HG03175 (cell line): ENCODE data around the gene C4orf54.

Experiments used
- ATAC-seq: cut with Tn5 transposase; IDR thresholded peaks from one replicate; pipeline ENCODE4 v1.9.1; 2021; ENCODE audit warnings: mild to moderate bottlenecking, moderate library complexity; ENCODE audit not compliant: unreplicated experiment

C4orf54 gene

DNA sequence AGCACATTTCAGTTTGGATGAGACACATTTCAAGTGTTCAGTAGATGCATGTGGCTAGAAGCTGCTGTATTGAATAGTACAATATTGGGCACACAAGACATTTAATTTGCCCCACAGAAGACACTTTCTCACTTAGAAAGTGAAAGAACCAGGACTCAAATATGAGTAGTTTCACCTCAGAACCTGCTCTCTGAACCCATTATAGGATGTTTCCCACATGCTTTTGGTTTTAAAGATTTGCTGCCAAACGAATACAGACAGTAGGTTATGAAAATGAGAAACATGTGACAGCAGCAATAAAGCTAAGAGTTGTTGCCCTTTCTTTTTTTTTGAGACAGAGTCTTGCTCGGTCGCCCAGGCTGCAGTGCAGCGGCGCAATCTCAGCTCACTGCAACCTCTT is 32.3 kb downstream of the C4orf54 start:
- ATAC-seq, result no peak

- ATAC-seq, result no peak
Observed at GRCh38 chr4:99624141-99624719, 33.4 kb downstream of the C4orf54 start.

GRCh38 chr4:99622341-99622740 is 35.3 kb downstream of the C4orf54 start:
- ATAC-seq, result no peak

DNA sequence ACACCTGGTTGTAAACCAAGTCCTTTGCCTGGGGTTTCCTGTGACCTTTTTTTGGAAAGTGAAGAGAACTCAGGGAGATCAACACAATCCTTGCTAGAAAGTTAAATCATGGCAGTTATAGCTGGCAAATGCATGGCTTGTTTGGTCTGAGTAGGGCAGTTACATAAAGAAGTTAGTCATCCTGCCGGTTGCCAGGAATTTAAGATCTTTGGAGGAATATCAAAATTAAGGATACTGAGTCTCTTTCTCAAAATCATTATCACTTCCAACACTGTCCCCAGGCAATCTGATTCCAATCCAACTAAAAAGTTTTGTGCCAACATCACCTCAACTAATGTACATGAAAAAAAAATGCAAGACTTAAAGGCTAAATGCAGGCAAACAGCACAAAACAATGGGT is 40.3 kb downstream of the C4orf54 start:
- ATAC-seq, result no peak

- no peak for ATAC-seq
Observed at GRCh38 chr4:99615170-99615820, 42.3 kb downstream of the C4orf54 start.

- ATAC-seq, result no peak
Observed at GRCh38 chr4:99614491-99614890, 43.1 kb downstream of the C4orf54 start.

- no peak for ATAC-seq
Observed at GRCh38 chr4:99612704-99613103, 44.9 kb downstream of the C4orf54 start.

- no peak for ATAC-seq
Observed at GRCh38 chr4:99612281-99612680, 45.3 kb downstream of the C4orf54 start.

DNA sequence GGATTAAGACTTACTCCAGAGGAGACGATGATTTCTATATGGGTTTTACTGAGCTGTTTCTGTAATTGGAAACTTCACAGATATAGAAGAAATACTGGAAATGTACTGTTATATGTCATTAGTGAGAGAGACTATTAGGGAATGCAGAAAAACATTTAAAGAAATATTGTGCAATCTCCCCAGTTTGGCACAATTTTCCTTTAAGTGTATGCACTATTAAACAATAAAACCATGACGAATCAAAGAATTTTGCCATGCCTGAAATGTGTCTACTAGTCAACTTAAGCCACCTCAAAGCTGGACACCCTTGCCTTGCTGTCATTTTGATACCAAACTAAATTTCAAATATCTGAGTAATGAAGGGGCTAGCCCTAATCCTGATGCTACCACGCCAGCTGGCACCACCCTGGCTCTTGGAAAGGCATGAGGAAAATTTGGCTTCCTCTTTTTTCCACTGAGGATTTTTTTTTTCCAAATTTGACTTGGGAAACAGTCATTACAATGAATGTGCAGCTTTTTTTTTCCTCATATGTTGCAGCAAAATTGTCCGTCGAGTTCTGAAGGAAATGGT is 46.9 kb downstream of the C4orf54 start:
- ATAC-seq, result no peak

DNA sequence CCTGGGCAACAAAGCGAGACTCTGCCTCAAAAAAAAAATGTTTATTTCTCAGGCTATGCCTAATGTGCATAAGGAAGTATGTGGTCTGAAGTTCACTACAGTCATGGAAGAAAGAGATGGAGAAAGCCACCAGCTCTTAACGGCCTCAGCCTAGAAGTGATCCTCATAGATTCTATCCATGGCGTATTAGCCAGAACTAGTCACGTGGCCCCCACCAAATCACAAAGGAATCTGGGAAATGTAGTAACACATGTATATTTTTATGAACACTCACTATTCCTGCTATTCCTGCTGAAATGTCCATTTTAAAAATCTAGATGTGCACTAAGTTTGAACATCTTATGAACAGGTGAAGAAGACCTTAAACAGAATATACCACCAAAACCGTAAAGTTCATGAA is 49.2 kb downstream of the C4orf54 start:
- no peak for ATAC-seq
